ENCODE results near the gene ZPBP2. TPM values are rescaled to one million over a fixed set of nuclear protein-coding genes. Genes with fewer than 3 reads are reported as not detected.

The ZPBP2 gene
- total and polyA plus RNA-seq, 9 of the 15 experiments (the other 6 are each of a cell fraction or from before 2014, with no cell fraction given), result not detected

- Histone ChIP-seq H2AFZ (ENCODE audit: low read depth, low read length) (no peak overlapping the region), H3K9me1 (ENCODE audit: control insufficient read depth, insufficient read depth, low read length) (no peaks in the 10 kb centered on the region), H4K20me1 (replicated peaks; ENCODE audit: control insufficient read depth, insufficient read depth, low read length) (no peaks in the 10 kb centered on the region), H3K27ac (ENCODE audit: extremely low read depth, low read depth, low read length) (no peak overlapping the region), H3K4me2 (ENCODE audit: insufficient read depth, low read length) (no peak overlapping the region), H3K79me2 (ENCODE audit: control insufficient read depth, insufficient read depth, low read length) (no peaks in the 10 kb centered on the region), H3K4me1 (replicated peaks in 1 of 2; ENCODE audit: control insufficient read depth in 2 of 2, insufficient read depth in 2 of 2, low read length in 2 of 2) (peaks cover 0 to 11% of the 10 kb centered on the region in 2 experiments; a peak in 3 of 5 replicates), H3K9me3 (replicated peaks; ENCODE audit: control insufficient read depth, insufficient read depth, low read depth, low read length) (no peaks in the 10 kb centered on the region), H3K27me3 (ENCODE audit: control insufficient read depth in 2 of 2, insufficient read depth in 2 of 2, low read length in 2 of 2) (peaks cover 15% of the 10 kb centered on the region in 2 experiments; a peak in 4 of 5 replicates), H3K36me3 (ENCODE audit: control insufficient read depth, insufficient read depth, low read length) (no peaks in the 10 kb centered on the region), H3K9ac (ENCODE audit: insufficient read depth in 1 of 2, low read depth in 2 of 2, low read length in 2 of 2) (no peak overlapping the region), H3K4me3 (no peak overlapping the region)
- DNase-seq (ENCODE audit: extremely low read depth in 1 of 4, low spot score in 3 of 4) (no peak), FAIRE-seq (no peak), ATAC-seq (no peak)
- TF ChIP-seq ZNF830 (CRISPR knock-in tag; IDR thresholded peaks at IDR 0.05), result no peak
- TF ChIP-seq HDGF (IDR thresholded peaks at IDR 0.05), result no peak
- TF ChIP-seq E2F3 (CRISPR knock-in tag; IDR thresholded peaks at IDR 0.05), result no peak
- no peak for TF ChIP-seq ARNT (IDR thresholded peaks at IDR 0.05)
- TF ChIP-seq HSF4 (CRISPR knock-in tag; IDR thresholded peaks at IDR 0.05; ENCODE audit: borderline replicate concordance), result no peak
- no peak for TF ChIP-seq FOXJ2 (tag; IDR thresholded peaks at IDR 0.05)
- TF ChIP-seq ZNF140 (CRISPR knock-in tag; IDR thresholded peaks at IDR 0.05), result no peak
- no peak for TF ChIP-seq BMI1 (IDR thresholded peaks at IDR 0.05; ENCODE audit: low read length)
- TF ChIP-seq HIVEP1 (CRISPR knock-in tag; IDR thresholded peaks at IDR 0.05), result no peak
- TF ChIP-seq ZNF699 (CRISPR knock-in tag; IDR thresholded peaks at IDR 0.05; ENCODE audit: insufficient replicate concordance), result no peak
- ChIA-PET POLR2A (no interaction called here), CTCF (ENCODE audit: low intra/inter-chr PET ratio) (no interaction called here)
- in situ Hi-C loops (cut with MboI), result no loop called here
- 16% methylated on average over 8 of the region's 8 CpGs for WGBS (ENCODE audit: insufficient coverage, low coverage, missing lambda C conversion rate)
- no TSS peak for BruUV-seq (replicated peaks)
- intact Hi-C loops (cut with micrococcal nuclease), result no loop called here
These were observed 1.8 kb upstream of the ZPBP2 start for GRCh38 chr17:39866013-39866730.

Measured in K562 (cell line).